ENCODE results near the gene CELF6. TPM values are rescaled to one million over a fixed set of nuclear protein-coding genes. Genes with fewer than 3 reads are reported as not detected.

The CELF6 gene
- total and polyA plus RNA-seq, 2 experiments from 2014 or later, result 0.40 to 2.4 TPM

DNA sequence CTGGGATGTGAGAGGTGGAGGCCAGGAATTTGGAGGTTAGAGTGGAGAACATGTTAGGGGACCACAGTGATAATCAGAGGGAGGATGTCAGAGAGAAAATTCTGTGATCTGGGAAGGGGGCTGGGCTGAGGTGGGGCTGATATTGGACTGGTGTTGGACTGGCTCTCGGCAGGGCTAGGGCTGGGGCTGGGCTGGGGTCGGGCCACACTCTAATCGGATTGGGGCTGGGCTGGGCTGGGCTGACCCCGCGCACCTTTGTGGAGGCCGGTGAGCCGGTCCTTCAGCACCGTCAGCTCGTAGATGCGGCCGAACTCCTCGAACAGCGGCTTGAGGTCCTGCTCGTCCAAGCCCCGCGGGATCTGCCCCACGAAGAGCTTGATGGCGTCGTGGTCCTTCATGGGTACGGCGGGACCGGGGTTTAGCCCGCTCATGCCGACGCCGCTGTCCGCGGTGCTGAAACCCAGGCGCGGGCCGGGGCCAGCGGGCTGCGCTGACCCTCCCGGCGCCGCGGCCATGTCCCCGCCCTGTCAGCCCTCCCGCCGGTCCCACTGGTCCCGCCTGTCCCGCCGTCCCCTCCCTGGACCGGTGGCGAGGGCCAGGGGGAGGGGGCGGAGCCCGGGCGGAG lies 485 bp downstream of the CELF6 start:
- H3K9me2 ChIP-seq (replicated peaks; ENCODE audit: insufficient read depth), result no peaks in the 10 kb centered on the region
- H3K27ac ChIP-seq, result no peak overlapping the region
- TF ChIP-seq EZH2 (IDR thresholded peaks at IDR 0.05; ENCODE audit: borderline replicate concordance), result no peak
- TF ChIP-seq EZH2phosphoT487 (IDR thresholded peaks at IDR 0.05; ENCODE audit: low read depth, severe bottlenecking, unreplicated experiment), result no peak
- TF ChIP-seq, protein P1, sequence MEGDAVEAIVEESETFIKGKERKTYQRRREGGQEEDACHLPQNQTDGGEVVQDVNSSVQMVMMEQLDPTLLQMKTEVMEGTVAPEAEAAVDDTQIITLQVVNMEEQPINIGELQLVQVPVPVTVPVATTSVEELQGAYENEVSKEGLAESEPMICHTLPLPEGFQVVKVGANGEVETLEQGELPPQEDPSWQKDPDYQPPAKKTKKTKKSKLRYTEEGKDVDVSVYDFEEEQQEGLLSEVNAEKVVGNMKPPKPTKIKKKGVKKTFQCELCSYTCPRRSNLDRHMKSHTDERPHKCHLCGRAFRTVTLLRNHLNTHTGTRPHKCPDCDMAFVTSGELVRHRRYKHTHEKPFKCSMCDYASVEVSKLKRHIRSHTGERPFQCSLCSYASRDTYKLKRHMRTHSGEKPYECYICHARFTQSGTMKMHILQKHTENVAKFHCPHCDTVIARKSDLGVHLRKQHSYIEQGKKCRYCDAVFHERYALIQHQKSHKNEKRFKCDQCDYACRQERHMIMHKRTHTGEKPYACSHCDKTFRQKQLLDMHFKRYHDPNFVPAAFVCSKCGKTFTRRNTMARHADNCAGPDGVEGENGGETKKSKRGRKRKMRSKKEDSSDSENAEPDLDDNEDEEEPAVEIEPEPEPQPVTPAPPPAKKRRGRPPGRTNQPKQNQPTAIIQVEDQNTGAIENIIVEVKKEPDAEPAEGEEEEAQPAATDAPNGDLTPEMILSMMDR (IDR thresholded peaks at IDR 0.05; ENCODE audit: poor library complexity), result no peak
- H3K27me3 ChIP-seq, result peaks cover 6% of the 10 kb centered on the region
- WGBS (ENCODE audit: low lambda C conversion rate, missing lambda C conversion rate), result 24% methylated on average over 9 of the region's 48 CpGs
- no peaks in the 10 kb centered on the region for H3K4me1 ChIP-seq (ENCODE audit: insufficient read depth)
- H3K4me3 ChIP-seq, result peak overlapping the region; percentile 21
- no peaks in the 10 kb centered on the region for H3K79me2 ChIP-seq
- peaks cover 9% of the 10 kb centered on the region for H3K9me3 ChIP-seq (ENCODE audit: low read depth)
- no peaks in the 10 kb centered on the region for H3K36me3 ChIP-seq (replicated peaks; ENCODE audit: insufficient read depth, low read depth)
- no peak overlapping the region for H2AFZ ChIP-seq
- H4K20me1 ChIP-seq (ENCODE audit: insufficient read depth, poor library complexity, severe bottlenecking), result no peaks in the 10 kb centered on the region
- DNase-seq (ENCODE audit: low spot score), result peak; percentile 90
- peak overlapping the region; percentile 95 for H3K4me2 ChIP-seq

DNA sequence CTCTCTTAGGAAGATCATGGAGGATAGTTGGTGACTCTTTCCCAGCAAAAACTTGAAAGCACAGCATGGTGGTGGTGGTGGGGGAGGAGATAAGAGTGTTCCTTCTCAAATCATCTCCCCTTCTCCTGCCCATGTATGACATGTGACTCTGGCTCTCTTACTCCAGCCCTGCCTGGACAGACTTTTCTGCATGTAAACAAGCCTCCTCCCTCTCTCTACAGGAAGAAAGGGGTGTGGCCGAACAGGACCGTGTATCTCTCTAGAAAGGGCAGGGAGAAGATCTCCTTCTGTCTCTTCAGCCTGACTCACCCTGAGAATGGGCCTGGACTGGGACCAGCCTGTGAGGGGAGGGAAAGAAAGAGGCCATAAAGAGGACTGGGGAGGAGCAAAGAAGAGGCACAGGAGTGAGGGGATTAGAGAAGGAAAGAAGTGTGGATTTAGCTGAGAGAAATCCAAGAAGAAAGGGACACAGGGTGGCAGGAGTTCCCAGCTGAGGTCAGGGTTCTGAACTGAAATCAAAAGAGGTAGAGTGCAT lies 1.5 kb downstream of the CELF6 start:
- Histone ChIP-seq H3K9me3 (ENCODE audit: low read depth) (peaks cover 1% of the 10 kb centered on the region), H3K4me3 (no peak overlapping the region), H3K27ac (no peak overlapping the region), H3K36me3 (replicated peaks; ENCODE audit: insufficient read depth, low read depth) (no peaks in the 10 kb centered on the region), H3K79me2 (no peaks in the 10 kb centered on the region), H2AFZ (no peak overlapping the region), H3K4me1 (ENCODE audit: insufficient read depth) (no peaks in the 10 kb centered on the region), H3K9me2 (replicated peaks; ENCODE audit: insufficient read depth) (no peaks in the 10 kb centered on the region), H3K27me3 (peaks cover 6% of the 10 kb centered on the region), H3K4me2 (no peak overlapping the region), H4K20me1 (ENCODE audit: insufficient read depth, poor library complexity, severe bottlenecking) (no peaks in the 10 kb centered on the region)
- peak; percentile 4 for DNase-seq (ENCODE audit: low spot score)
- WGBS (ENCODE audit: low lambda C conversion rate, missing lambda C conversion rate), result 46% methylated on average over 2 of the region's 2 CpGs
- no peak for TF ChIP-seq EZH2 (IDR thresholded peaks at IDR 0.05; ENCODE audit: borderline replicate concordance)
- no peak for TF ChIP-seq EZH2phosphoT487 (IDR thresholded peaks at IDR 0.05; ENCODE audit: low read depth, severe bottlenecking, unreplicated experiment)
- TF ChIP-seq, protein P1 (IDR thresholded peaks at IDR 0.05; ENCODE audit: poor library complexity), result no peak

DNA sequence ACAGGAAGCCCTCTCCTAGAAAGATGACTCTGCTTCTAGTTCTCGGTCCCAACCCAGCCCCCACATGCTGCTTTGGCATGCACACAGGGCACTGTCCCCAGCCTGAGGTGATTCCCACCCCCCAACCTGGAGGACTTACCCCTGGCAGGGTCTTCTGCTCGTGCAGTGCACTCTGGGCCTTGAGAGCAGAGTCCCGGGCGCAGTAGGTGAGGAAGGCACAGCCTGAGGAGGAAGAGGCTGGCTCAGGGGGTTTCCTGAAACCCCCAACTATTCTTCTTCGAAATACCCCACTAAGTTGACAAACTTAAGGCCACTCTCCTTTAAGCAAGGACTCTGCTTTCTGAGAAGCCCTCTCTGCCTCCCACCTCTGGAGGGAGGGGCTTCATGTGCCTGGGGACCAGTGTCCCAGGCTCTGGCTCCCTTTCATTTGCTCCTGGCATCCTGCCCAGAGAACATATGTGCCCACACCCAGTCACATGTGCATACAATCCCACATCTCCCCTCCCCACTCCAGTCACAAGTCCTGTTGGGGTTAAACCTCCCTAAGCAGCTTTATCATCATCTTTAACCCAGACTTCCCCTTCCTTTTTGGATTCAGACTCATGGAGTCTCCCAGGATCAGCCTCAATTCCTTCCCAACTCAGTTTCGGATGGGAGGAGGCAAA lies 4.1 kb downstream of the CELF6 start:
- H3K27ac ChIP-seq, result no peak overlapping the region
- H3K9me2 ChIP-seq (replicated peaks; ENCODE audit: insufficient read depth), result no peaks in the 10 kb centered on the region
- H3K4me1 ChIP-seq (ENCODE audit: insufficient read depth), result no peaks in the 10 kb centered on the region
- H4K20me1 ChIP-seq (ENCODE audit: insufficient read depth, poor library complexity, severe bottlenecking), result no peaks in the 10 kb centered on the region
- TF ChIP-seq, protein P1 (IDR thresholded peaks at IDR 0.05; ENCODE audit: poor library complexity), result no peak
- no peak for TF ChIP-seq EZH2phosphoT487 (IDR thresholded peaks at IDR 0.05; ENCODE audit: low read depth, severe bottlenecking, unreplicated experiment)
- TF ChIP-seq EZH2 (IDR thresholded peaks at IDR 0.05; ENCODE audit: borderline replicate concordance), result no peak
- DNase-seq (ENCODE audit: low spot score), result peak; percentile 22
- H3K4me3 ChIP-seq, result no peak overlapping the region
- no peaks in the 10 kb centered on the region for H3K79me2 ChIP-seq
- peaks cover 6% of the 10 kb centered on the region for H3K27me3 ChIP-seq
- no peaks in the 10 kb centered on the region for H3K9me3 ChIP-seq (ENCODE audit: low read depth)
- no peak overlapping the region for H3K4me2 ChIP-seq
- WGBS (ENCODE audit: low lambda C conversion rate, missing lambda C conversion rate), result 67% methylated on average over 6 of the region's 6 CpGs
- no peaks in the 10 kb centered on the region for H3K36me3 ChIP-seq (replicated peaks; ENCODE audit: insufficient read depth, low read depth)
- H2AFZ ChIP-seq, result no peak overlapping the region
